ENCODE data around the gene MDFIC.

MDFIC gene

GRCh38 chr7:115015619-115016018 lies 93.7 kb downstream of the MDFIC start:
- Histone ChIP-seq H3K27ac (ENCODE audit: low read depth, low read length) (no peak overlapping the region), H3K4me1 (ENCODE audit: insufficient read depth, low read length) (no peaks in the 10 kb centered on the region), H3K27me3 (ENCODE audit: insufficient read depth, low read length) (peaks cover 10% of the 10 kb centered on the region; the same call in 1 of the 2 replicates), H3K36me3 (ENCODE audit: insufficient read depth, low read length) (no peaks in the 10 kb centered on the region), H3K9ac (ENCODE audit: low read depth, low read length) (no peak overlapping the region), H3K4me3 (ENCODE audit: low read length) (no peak overlapping the region), H3K9me3 (ENCODE audit: insufficient read depth, low read depth, low read length) (no peaks in the 10 kb centered on the region)
- WGBS: 92% methylated on average over 4 of the region's 4 CpGs

GRCh38 chr7:115019882-115020605 lies 98.2 kb downstream of the MDFIC start:
- Histone ChIP-seq H3K36me3 (ENCODE audit: insufficient read depth, low read length) (no peaks in the 10 kb centered on the region), H3K4me1 (ENCODE audit: insufficient read depth, low read length) (no peaks in the 10 kb centered on the region), H3K27ac (ENCODE audit: low read depth, low read length) (no peak overlapping the region), H3K4me3 (ENCODE audit: low read length) (no peak overlapping the region), H3K9ac (ENCODE audit: low read depth, low read length) (no peak overlapping the region), H3K27me3 (ENCODE audit: insufficient read depth, low read length) (0 out of 2 replicates have a peak, but pooled peaks cover 4% of the 10 kb centered on the region), H3K9me3 (ENCODE audit: insufficient read depth, low read depth, low read length) (no peaks in the 10 kb centered on the region)
- WGBS: 84% methylated on average over 3 of the region's 4 CpGs

DNA sequence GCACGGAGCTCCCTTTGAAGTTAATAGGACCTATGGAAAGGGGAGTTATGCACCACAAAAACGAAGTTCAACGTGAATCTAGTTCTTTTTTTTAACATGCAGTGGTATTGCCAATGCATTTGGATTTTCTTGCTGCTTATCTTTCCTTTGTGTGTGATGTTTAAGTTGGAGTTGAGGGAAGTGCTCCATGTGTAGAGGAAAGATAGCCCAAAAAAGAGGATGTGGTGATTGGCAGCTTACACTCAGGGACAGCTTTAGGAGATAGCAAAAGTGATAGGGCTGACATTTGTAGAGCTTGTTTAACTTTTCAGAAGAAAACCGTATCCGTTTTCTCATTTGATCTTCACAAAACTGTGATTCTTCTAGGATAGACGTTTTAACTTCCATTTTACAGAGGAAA lies 101.3 kb downstream of the MDFIC start:
- no peaks in the 10 kb centered on the region for H3K9me3 ChIP-seq (ENCODE audit: insufficient read depth, low read depth, low read length)
- H3K27me3 ChIP-seq (ENCODE audit: insufficient read depth, low read length): no peaks in the 10 kb centered on the region

DNA sequence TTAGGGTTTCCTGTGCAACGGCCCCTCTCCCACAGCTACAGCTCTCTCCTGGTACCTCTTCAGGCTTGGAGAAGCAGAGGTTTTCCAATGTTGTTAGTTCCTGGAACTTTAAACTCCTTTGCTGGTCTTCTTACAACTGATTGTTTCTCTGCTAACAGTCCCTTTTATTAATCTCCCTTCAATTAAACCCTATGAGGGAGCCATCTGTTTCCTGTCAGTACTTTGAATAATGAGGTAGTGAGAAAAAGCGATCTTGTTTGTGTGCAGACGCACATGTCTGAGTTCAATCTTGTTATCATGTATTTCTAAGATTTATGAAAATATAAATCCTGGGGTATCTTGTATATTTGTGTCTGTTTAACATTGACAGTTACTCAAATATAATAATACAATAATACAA lies 102.4 kb downstream of the MDFIC start:
- Histone ChIP-seq H3K9ac (ENCODE audit: low read depth, low read length) (no peak overlapping the region), H3K4me3 (ENCODE audit: low read length) (no peak overlapping the region), H3K36me3 (ENCODE audit: insufficient read depth, low read length) (no peaks in the 10 kb centered on the region), H3K4me1 (ENCODE audit: insufficient read depth, low read length) (no peaks in the 10 kb centered on the region), H3K27me3 (ENCODE audit: insufficient read depth, low read length) (no peaks in the 10 kb centered on the region), H3K9me3 (ENCODE audit: insufficient read depth, low read depth, low read length) (no peaks in the 10 kb centered on the region), H3K27ac (ENCODE audit: low read depth, low read length) (no peak overlapping the region)
- WGBS: 91% methylated on average over 3 of the region's 3 CpGs

More for the DNA sequence above, 101.3 kb downstream of the MDFIC start:
- no peak overlapping the region for H3K4me3 ChIP-seq (ENCODE audit: low read length)
- WGBS: 95% methylated on average over 5 of the region's 6 CpGs
- H3K9ac ChIP-seq (ENCODE audit: low read depth, low read length): no peak overlapping the region
- H3K36me3 ChIP-seq (ENCODE audit: insufficient read depth, low read length): no peaks in the 10 kb centered on the region
- no peak overlapping the region for H3K27ac ChIP-seq (ENCODE audit: low read depth, low read length)
- no peaks in the 10 kb centered on the region for H3K4me1 ChIP-seq (ENCODE audit: insufficient read depth, low read length)

DNA sequence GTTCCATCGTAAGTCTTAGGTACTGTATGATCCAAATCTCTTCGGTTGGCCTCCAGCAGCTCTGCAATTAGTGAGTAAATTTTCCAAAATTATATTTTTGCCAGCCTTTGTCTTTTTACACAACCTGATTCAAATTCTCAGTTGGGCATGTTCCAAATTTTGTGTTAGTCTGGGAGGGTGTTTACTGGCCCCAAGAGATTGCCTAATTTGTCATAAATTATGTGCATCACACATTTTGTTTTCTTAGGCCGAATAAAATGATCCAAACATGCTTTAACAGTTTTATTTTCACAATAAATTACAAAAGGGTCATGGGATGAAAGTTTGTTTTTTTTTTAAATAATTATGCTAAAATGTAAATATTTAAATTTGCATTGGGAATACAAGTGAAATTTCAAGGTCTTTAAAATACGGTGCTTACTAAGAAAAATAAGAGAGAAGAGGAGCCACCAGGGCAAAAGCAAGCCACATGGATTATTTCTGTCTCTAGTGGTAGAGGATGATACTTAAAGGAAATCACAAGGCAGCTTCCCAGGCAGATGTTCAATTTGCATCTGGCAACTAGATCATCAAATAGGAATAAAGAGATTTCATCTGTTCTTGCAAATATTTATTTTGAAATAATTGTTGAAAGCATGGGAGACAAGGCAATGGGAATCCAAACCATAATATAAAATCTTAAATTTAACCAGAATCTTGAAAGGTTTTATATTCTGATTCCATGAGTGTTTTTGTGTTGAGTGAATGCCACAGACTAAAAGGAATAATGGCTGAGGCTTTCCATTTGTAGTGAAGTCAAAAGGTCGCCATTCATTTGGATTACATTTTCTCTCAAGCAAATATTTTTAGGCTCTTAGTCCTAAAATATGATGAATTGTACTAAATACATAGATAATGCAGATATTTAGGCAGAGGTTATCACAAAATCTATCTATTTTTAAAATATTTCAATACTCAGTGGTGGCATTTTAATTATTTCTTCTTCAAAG lies 111.1 kb downstream of the MDFIC start:
- no peaks in the 10 kb centered on the region for H3K36me3 ChIP-seq (ENCODE audit: insufficient read depth, low read length)
- H3K9me3 ChIP-seq (ENCODE audit: insufficient read depth, low read depth, low read length): no peaks in the 10 kb centered on the region
- H3K4me3 ChIP-seq (ENCODE audit: low read length): no peak overlapping the region
- no peak overlapping the region for H3K9ac ChIP-seq (ENCODE audit: low read depth, low read length)
- no peaks in the 10 kb centered on the region for H3K27me3 ChIP-seq (ENCODE audit: insufficient read depth, low read length)
- peaks cover 13% of the 10 kb centered on the region; the same call in 1 of the 2 replicates for H3K4me1 ChIP-seq (ENCODE audit: insufficient read depth, low read length)
- 84% methylated on average over 3 of the region's 5 CpGs for WGBS
- no peak overlapping the region for H3K27ac ChIP-seq (ENCODE audit: low read depth, low read length)

GRCh38 chr7:115033917-115034459 lies 112.1 kb downstream of the MDFIC start:
- no peak overlapping the region for H3K9ac ChIP-seq (ENCODE audit: low read depth, low read length)
- no peaks in the 10 kb centered on the region for H3K36me3 ChIP-seq (ENCODE audit: insufficient read depth, low read length)
- H3K27ac ChIP-seq (ENCODE audit: low read depth, low read length): no peak overlapping the region
- H3K4me3 ChIP-seq (ENCODE audit: low read length): no peak overlapping the region
- no peaks in the 10 kb centered on the region for H3K27me3 ChIP-seq (ENCODE audit: insufficient read depth, low read length)
- H3K9me3 ChIP-seq (ENCODE audit: insufficient read depth, low read depth, low read length): no peaks in the 10 kb centered on the region
- H3K4me1 ChIP-seq (ENCODE audit: insufficient read depth, low read length): peaks cover 13% of the 10 kb centered on the region; the same call in 1 of the 2 replicates
- WGBS: no CpG with 5 or more reads among the region's 1 CpG

DNA sequence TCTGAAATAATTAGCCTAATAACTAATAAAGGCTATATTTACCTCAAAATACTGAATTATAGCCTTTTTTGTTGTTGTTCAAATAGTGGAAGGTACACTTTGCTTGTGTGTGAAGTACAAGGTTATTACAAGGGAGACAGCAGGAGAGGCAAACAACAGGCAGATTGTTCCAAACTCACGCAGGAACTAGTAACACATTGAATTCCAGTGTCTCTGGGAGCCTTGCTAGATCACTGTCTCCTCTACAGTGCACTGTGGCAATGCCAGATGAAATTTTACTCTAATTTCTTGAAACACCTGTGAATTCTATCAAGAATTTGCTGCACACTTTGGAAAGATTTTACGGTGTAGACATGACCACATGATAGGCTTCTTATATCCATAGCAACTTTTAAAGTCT lies 112.6 kb downstream of the MDFIC start:
- no peak overlapping the region for H3K4me3 ChIP-seq (ENCODE audit: low read length)
- H3K36me3 ChIP-seq (ENCODE audit: insufficient read depth, low read length): no peaks in the 10 kb centered on the region
- H3K9ac ChIP-seq (ENCODE audit: low read depth, low read length): no peak overlapping the region
- peaks cover 13% of the 10 kb centered on the region; the same call in 1 of the 2 replicates for H3K4me1 ChIP-seq (ENCODE audit: insufficient read depth, low read length)
- H3K27me3 ChIP-seq (ENCODE audit: insufficient read depth, low read length): no peaks in the 10 kb centered on the region
- 86% methylated on average over 2 of the region's 2 CpGs for WGBS
- no peak overlapping the region for H3K27ac ChIP-seq (ENCODE audit: low read depth, low read length)
- H3K9me3 ChIP-seq (ENCODE audit: insufficient read depth, low read depth, low read length): no peaks in the 10 kb centered on the region

GRCh38 chr7:115037128-115037802 lies 115.4 kb downstream of the MDFIC start:
- Histone ChIP-seq H3K4me1 (ENCODE audit: insufficient read depth, low read length) (peaks cover 13% of the 10 kb centered on the region; the same call in 1 of the 2 replicates), H3K36me3 (ENCODE audit: insufficient read depth, low read length) (no peaks in the 10 kb centered on the region), H3K27me3 (ENCODE audit: insufficient read depth, low read length) (no peaks in the 10 kb centered on the region), H3K4me3 (ENCODE audit: low read length) (no peak overlapping the region), H3K27ac (ENCODE audit: low read depth, low read length) (no peak overlapping the region), H3K9ac (ENCODE audit: low read depth, low read length) (no peak overlapping the region), H3K9me3 (ENCODE audit: insufficient read depth, low read depth, low read length) (no peaks in the 10 kb centered on the region)
- 87% methylated on average over 2 of the region's 2 CpGs for WGBS

DNA sequence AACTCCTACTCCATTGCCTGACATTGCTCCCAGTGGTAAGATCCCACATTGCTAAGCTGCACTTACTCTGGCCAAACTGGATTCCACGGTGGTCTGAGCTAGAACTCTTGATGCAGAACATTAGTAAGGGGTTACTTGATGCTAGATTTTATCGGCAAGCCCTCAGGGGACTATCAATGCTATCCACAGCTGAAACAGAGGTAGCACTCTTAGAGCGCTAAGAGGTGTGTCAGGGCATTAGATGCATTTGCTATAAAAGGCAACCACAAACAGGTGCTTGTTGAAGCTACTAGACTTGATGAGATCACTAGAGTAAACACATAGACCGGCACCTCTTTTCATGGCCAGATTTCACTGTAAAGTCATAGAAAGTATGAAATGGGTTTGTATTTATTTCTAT lies 116.3 kb downstream of the MDFIC start:
- Histone ChIP-seq H3K27ac (ENCODE audit: low read depth, low read length) (no peak overlapping the region), H3K9ac (ENCODE audit: low read depth, low read length) (no peak overlapping the region), H3K4me3 (ENCODE audit: low read length) (no peak overlapping the region), H3K27me3 (ENCODE audit: insufficient read depth, low read length) (no peaks in the 10 kb centered on the region), H3K9me3 (ENCODE audit: insufficient read depth, low read depth, low read length) (no peaks in the 10 kb centered on the region), H3K4me1 (ENCODE audit: insufficient read depth, low read length) (peaks cover 9% of the 10 kb centered on the region; the same call in 1 of the 2 replicates), H3K36me3 (ENCODE audit: insufficient read depth, low read length) (no peaks in the 10 kb centered on the region)
- 94% methylated on average over 4 of the region's 4 CpGs for WGBS

DNA sequence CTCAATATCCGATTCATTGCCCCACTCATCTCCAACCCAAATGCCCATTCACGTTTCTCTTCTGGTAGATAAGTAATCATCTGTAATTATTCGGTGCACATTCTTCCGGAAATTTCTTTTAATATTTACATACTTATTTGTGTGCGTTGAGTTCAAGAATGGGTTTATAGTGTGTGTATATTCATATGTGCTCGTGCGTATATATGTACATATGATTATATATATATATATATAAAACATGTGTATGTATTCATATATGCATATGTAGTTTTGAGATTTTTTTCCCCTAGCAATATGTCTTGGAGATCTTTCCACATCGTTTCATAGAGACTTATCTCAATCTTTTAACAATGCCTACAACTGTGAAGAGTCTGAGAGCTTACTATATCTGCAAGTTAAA lies 118.2 kb downstream of the MDFIC start:
- H3K9ac ChIP-seq (ENCODE audit: low read depth, low read length): no peak overlapping the region
- no peaks in the 10 kb centered on the region for H3K36me3 ChIP-seq (ENCODE audit: insufficient read depth, low read length)
- WGBS: 90% methylated on average over 3 of the region's 8 CpGs
- no peaks in the 10 kb centered on the region for H3K9me3 ChIP-seq (ENCODE audit: insufficient read depth, low read depth, low read length)
- no peaks in the 10 kb centered on the region for H3K27me3 ChIP-seq (ENCODE audit: insufficient read depth, low read length)
- H3K27ac ChIP-seq (ENCODE audit: low read depth, low read length): no peak overlapping the region
- no peak overlapping the region for H3K4me3 ChIP-seq (ENCODE audit: low read length)
- no peaks in the 10 kb centered on the region for H3K4me1 ChIP-seq (ENCODE audit: insufficient read depth, low read length)

Measured in HUES64 (cell line).